OCI-LY3 (cell line): ENCODE measurements around the gene C20orf173.

Experiments
- EZH2phosphoT487 ChIP-seq: fragments of 200-600 bp; shearing (Covaris generic); IDR thresholded peaks from 2 replicates; pipeline ENCODE4 v1.6.1; 2018; ENCODE audit warnings: antibody characterized with exemption, mixed run types, low read depth
- TF ChIP-seq, protein P1 (sequence below): fragments of 200-600, 300-600 bp; sonication (generic); IDR thresholded peaks from 2 replicates; pipeline ENCODE4 v1.5.1; 2014; ENCODE audit warnings: antibody characterized with exemption, low read length, low read depth

DNA sequence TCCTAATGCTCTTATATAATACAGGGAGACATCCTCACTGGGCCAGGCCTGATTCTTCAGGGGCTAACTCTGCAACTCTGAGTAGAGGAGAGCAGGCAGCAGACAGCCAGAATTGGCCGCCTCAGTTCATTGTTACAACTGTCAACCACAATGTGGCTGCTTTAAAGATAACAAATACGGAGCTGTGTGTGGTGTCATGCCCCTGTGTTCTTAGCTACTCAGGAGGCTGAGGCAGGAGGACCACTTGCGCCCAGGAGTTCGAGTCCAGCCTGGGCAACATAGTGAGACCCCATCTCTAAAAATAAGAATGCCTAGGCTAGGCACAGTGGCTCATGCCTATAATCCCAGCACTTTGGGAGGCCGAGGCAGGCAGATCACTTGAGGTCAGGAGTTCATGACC, 39.7 kb downstream of the C20orf173 start:
- TF ChIP-seq, protein P1, sequence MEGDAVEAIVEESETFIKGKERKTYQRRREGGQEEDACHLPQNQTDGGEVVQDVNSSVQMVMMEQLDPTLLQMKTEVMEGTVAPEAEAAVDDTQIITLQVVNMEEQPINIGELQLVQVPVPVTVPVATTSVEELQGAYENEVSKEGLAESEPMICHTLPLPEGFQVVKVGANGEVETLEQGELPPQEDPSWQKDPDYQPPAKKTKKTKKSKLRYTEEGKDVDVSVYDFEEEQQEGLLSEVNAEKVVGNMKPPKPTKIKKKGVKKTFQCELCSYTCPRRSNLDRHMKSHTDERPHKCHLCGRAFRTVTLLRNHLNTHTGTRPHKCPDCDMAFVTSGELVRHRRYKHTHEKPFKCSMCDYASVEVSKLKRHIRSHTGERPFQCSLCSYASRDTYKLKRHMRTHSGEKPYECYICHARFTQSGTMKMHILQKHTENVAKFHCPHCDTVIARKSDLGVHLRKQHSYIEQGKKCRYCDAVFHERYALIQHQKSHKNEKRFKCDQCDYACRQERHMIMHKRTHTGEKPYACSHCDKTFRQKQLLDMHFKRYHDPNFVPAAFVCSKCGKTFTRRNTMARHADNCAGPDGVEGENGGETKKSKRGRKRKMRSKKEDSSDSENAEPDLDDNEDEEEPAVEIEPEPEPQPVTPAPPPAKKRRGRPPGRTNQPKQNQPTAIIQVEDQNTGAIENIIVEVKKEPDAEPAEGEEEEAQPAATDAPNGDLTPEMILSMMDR = no peak
- TF ChIP-seq EZH2phosphoT487 = no peak
